Measurements from ENCODE around the gene FOXE1. TPM values are rescaled to one million over a fixed set of nuclear protein-coding genes. Genes with fewer than 3 reads are reported as not detected.

The FOXE1 gene
- total RNA-seq, 1 donor from 2014 or later = not detected

GRCh38 chr9:97895211-97895610 lies 42.2 kb downstream of the FOXE1 start:
- Mint-ChIP-seq H3K36me3 (ENCODE audit: unreplicated experiment) (peaks cover 16% of the 10 kb centered on the region), H3K4me3 (ENCODE audit: unreplicated experiment) (no peak overlapping the region), H3K27me3 (ENCODE audit: unreplicated experiment) (no peaks in the 10 kb centered on the region), H3K27ac (ENCODE audit: unreplicated experiment) (no peak overlapping the region), H3K4me1 (ENCODE audit: unreplicated experiment) (no peaks in the 10 kb centered on the region), H3K9me3 (ENCODE audit: unreplicated experiment) (peaks cover 21% of the 10 kb centered on the region)
- no peak for TF ChIP-seq CTCF (IDR thresholded peaks at IDR 0.05)
- DNase-seq (ENCODE audit: extremely low spot score, unreplicated experiment) = no peak

- DNase-seq (ENCODE audit: extremely low spot score, unreplicated experiment) = peak; percentile 64
- Mint-ChIP-seq H3K4me3 (ENCODE audit: unreplicated experiment) (no peak overlapping the region), H3K36me3 (ENCODE audit: unreplicated experiment) (peaks cover 16% of the 10 kb centered on the region), H3K27me3 (ENCODE audit: unreplicated experiment) (no peaks in the 10 kb centered on the region), H3K9me3 (ENCODE audit: unreplicated experiment) (peaks cover 21% of the 10 kb centered on the region), H3K4me1 (ENCODE audit: unreplicated experiment) (no peaks in the 10 kb centered on the region), H3K27ac (ENCODE audit: unreplicated experiment) (no peak overlapping the region)
- TF ChIP-seq CTCF (IDR thresholded peaks at IDR 0.05) = no peak
Measured at GRCh38 chr9:97895695-97896332, 42.8 kb downstream of the FOXE1 start.

- no peak for TF ChIP-seq CTCF (IDR thresholded peaks at IDR 0.05)
- H3K9me3 Mint-ChIP-seq (ENCODE audit: unreplicated experiment) = no peaks in the 10 kb centered on the region
- peak; percentile 57 for DNase-seq (ENCODE audit: extremely low spot score, unreplicated experiment)
Measured at GRCh38 chr9:97900103-97900737, 47.2 kb downstream of the FOXE1 start.

GRCh38 chr9:97900738-97901565 lies 47.9 kb downstream of the FOXE1 start:
- Mint-ChIP-seq H3K27me3 (ENCODE audit: unreplicated experiment) (no peaks in the 10 kb centered on the region), H3K9me3 (ENCODE audit: unreplicated experiment) (no peaks in the 10 kb centered on the region), H3K4me1 (ENCODE audit: unreplicated experiment) (no peaks in the 10 kb centered on the region), H3K4me3 (ENCODE audit: unreplicated experiment) (no peak overlapping the region), H3K36me3 (ENCODE audit: unreplicated experiment) (peaks cover 5% of the 10 kb centered on the region), H3K27ac (ENCODE audit: unreplicated experiment) (no peak overlapping the region)
- DNase-seq (ENCODE audit: extremely low spot score, unreplicated experiment) = no peak
- peak; percentile 74 for TF ChIP-seq CTCF (IDR thresholded peaks at IDR 0.05)

More at GRCh38 chr9:97900103-97900737, 47.2 kb downstream of the FOXE1 start:
- H3K4me1 Mint-ChIP-seq (ENCODE audit: unreplicated experiment) = no peaks in the 10 kb centered on the region
- H3K4me3 Mint-ChIP-seq (ENCODE audit: unreplicated experiment) = no peak overlapping the region
- H3K27me3 Mint-ChIP-seq (ENCODE audit: unreplicated experiment) = no peaks in the 10 kb centered on the region
- no peak overlapping the region for H3K27ac Mint-ChIP-seq (ENCODE audit: unreplicated experiment)
- H3K36me3 Mint-ChIP-seq (ENCODE audit: unreplicated experiment) = peaks cover 11% of the 10 kb centered on the region

GRCh38 chr9:97903177-97903576 lies 50.2 kb downstream of the FOXE1 start:
- no peaks in the 10 kb centered on the region for H3K9me3 Mint-ChIP-seq (ENCODE audit: unreplicated experiment)
- H3K4me3 Mint-ChIP-seq (ENCODE audit: unreplicated experiment) = no peak overlapping the region
- H3K4me1 Mint-ChIP-seq (ENCODE audit: unreplicated experiment) = no peaks in the 10 kb centered on the region
- TF ChIP-seq CTCF (IDR thresholded peaks at IDR 0.05) = no peak
- H3K27ac Mint-ChIP-seq (ENCODE audit: unreplicated experiment) = no peak overlapping the region
- peaks cover 17% of the 10 kb centered on the region for H3K36me3 Mint-ChIP-seq (ENCODE audit: unreplicated experiment)
- H3K27me3 Mint-ChIP-seq (ENCODE audit: unreplicated experiment) = no peaks in the 10 kb centered on the region
- DNase-seq (ENCODE audit: extremely low spot score, unreplicated experiment) = no peak

Data from osteocyte (in vitro differentiated cells).